GM21825 (cell line): ENCODE measurements around the gene LRRC25.
A peak's percentile ranks its signal among the peaks of the same experiment; 100 is the strongest.

ENCODE experiments used
- ATAC-seq: cut with Tn5 transposase; IDR thresholded peaks from one replicate; pipeline ENCODE4 v1.9.1; 2021; ENCODE audit warnings: mild to moderate bottlenecking, moderate library complexity; ENCODE audit not compliant: unreplicated experiment

LRRC25 gene

GRCh38 chr19:18435842-18436670, 38.6 kb upstream of the LRRC25 start:
- ATAC-seq: no peak

GRCh38 chr19:18435178-18435841, 37.9 kb upstream of the LRRC25 start:
- ATAC-seq: no peak

- ATAC-seq: no peak
Measured at GRCh38 chr19:18434411-18435175, 37.2 kb upstream of the LRRC25 start.

GRCh38 chr19:18433735-18434398, 36.4 kb upstream of the LRRC25 start:
- no peak for ATAC-seq

GRCh38 chr19:18433015-18433691, 35.7 kb upstream of the LRRC25 start:
- no peak for ATAC-seq

GRCh38 chr19:18432275-18433014, 35.0 kb upstream of the LRRC25 start:
- no peak for ATAC-seq

GRCh38 chr19:18431351-18432197, 34.2 kb upstream of the LRRC25 start:
- ATAC-seq: no peak

GRCh38 chr19:18430417-18431144, 33.2 kb upstream of the LRRC25 start:
- ATAC-seq: no peak

GRCh38 chr19:18429717-18430416, 32.4 kb upstream of the LRRC25 start:
- ATAC-seq: no peak

GRCh38 chr19:18428787-18429674, 31.6 kb upstream of the LRRC25 start:
- peak; percentile 50 for ATAC-seq

GRCh38 chr19:18428173-18428786, 30.9 kb upstream of the LRRC25 start:
- ATAC-seq: no peak

GRCh38 chr19:18427743-18428113, 30.3 kb upstream of the LRRC25 start:
- ATAC-seq: no peak

- no peak for ATAC-seq
Measured at GRCh38 chr19:18427080-18427742, 29.8 kb upstream of the LRRC25 start.

- no peak for ATAC-seq
Measured at GRCh38 chr19:18426416-18426767, 29.0 kb upstream of the LRRC25 start.

- no peak for ATAC-seq
Measured at GRCh38 chr19:18425515-18426415, 28.3 kb upstream of the LRRC25 start.
